ENCODE results near the gene RPL37A. TPM values are rescaled to one million over a fixed set of nuclear protein-coding genes. Genes with fewer than 3 reads are reported as not detected.

RPL37A gene
- 6,135 TPM for polyA plus RNA-seq (2012; ENCODE audit: missing spikeins)

- peak; percentile 92 for FAIRE-seq
- TF ChIP-seq POLR2AphosphoS5 (IDR thresholded peaks at IDR 0.05; ENCODE audit: low read depth, low read length) (peak; percentile 100), POLR2A (IDR thresholded peaks at IDR 0.05; ENCODE audit: low read depth, low read length) (peak; percentile 100), TAF1 (IDR thresholded peaks at IDR 0.05; ENCODE audit: borderline replicate concordance, low read depth, low read length) (peak; percentile 100)
- peak; percentile 79 for DNase-seq (ENCODE audit: insufficient read length)
Observed at GRCh38 chr2:216498379-216499352, at the start of gene RPL37A. Gene RPL37A (plus strand): TSS chr2:216498844. CDS start chr2:216498875, 31 bp downstream.

- TF ChIP-seq POLR2A (IDR thresholded peaks at IDR 0.05; ENCODE audit: low read depth, low read length) (no peak), TAF1 (IDR thresholded peaks at IDR 0.05; ENCODE audit: borderline replicate concordance, low read depth, low read length) (no peak), POLR2AphosphoS5 (IDR thresholded peaks at IDR 0.05; ENCODE audit: low read depth, low read length) (no peak)
- no peak for FAIRE-seq
- no peak for DNase-seq (ENCODE audit: insufficient read length)
Observed at GRCh38 chr2:216450346-216450745, 48.3 kb upstream of the RPL37A start.

GRCh38 chr2:216450784-216451183 lies 47.9 kb upstream of the RPL37A start:
- FAIRE-seq, result no peak
- TF ChIP-seq TAF1 (IDR thresholded peaks at IDR 0.05; ENCODE audit: borderline replicate concordance, low read depth, low read length), result no peak
- no peak for TF ChIP-seq POLR2A (IDR thresholded peaks at IDR 0.05; ENCODE audit: low read depth, low read length)
- TF ChIP-seq POLR2AphosphoS5 (IDR thresholded peaks at IDR 0.05; ENCODE audit: low read depth, low read length), result no peak
- no peak for DNase-seq (ENCODE audit: insufficient read length)

GRCh38 chr2:216453955-216454614 lies 44.6 kb upstream of the RPL37A start:
- FAIRE-seq (no peak), DNase-seq (ENCODE audit: insufficient read length) (no peak)
- TF ChIP-seq POLR2A (IDR thresholded peaks at IDR 0.05; ENCODE audit: low read depth, low read length) (no peak), TAF1 (IDR thresholded peaks at IDR 0.05; ENCODE audit: borderline replicate concordance, low read depth, low read length) (no peak), POLR2AphosphoS5 (IDR thresholded peaks at IDR 0.05; ENCODE audit: low read depth, low read length) (no peak)

- DNase-seq (ENCODE audit: insufficient read length), result no peak
- TF ChIP-seq POLR2A (IDR thresholded peaks at IDR 0.05; ENCODE audit: low read depth, low read length) (no peak), TAF1 (IDR thresholded peaks at IDR 0.05; ENCODE audit: borderline replicate concordance, low read depth, low read length) (no peak), POLR2AphosphoS5 (IDR thresholded peaks at IDR 0.05; ENCODE audit: low read depth, low read length) (no peak)
- no peak for FAIRE-seq
Observed at GRCh38 chr2:216463148-216463547, 35.5 kb upstream of the RPL37A start.

GRCh38 chr2:216464104-216464720 lies 34.4 kb upstream of the RPL37A start:
- DNase-seq (ENCODE audit: insufficient read length) (no peak), FAIRE-seq (no peak)
- TF ChIP-seq POLR2AphosphoS5 (IDR thresholded peaks at IDR 0.05; ENCODE audit: low read depth, low read length), result no peak
- TF ChIP-seq TAF1 (IDR thresholded peaks at IDR 0.05; ENCODE audit: borderline replicate concordance, low read depth, low read length), result no peak
- no peak for TF ChIP-seq POLR2A (IDR thresholded peaks at IDR 0.05; ENCODE audit: low read depth, low read length)

GRCh38 chr2:216465579-216466195 lies 33.0 kb upstream of the RPL37A start:
- FAIRE-seq (no peak), DNase-seq (ENCODE audit: insufficient read length) (no peak)
- TF ChIP-seq POLR2AphosphoS5 (IDR thresholded peaks at IDR 0.05; ENCODE audit: low read depth, low read length) (no peak), TAF1 (IDR thresholded peaks at IDR 0.05; ENCODE audit: borderline replicate concordance, low read depth, low read length) (no peak), POLR2A (IDR thresholded peaks at IDR 0.05; ENCODE audit: low read depth, low read length) (no peak)

- FAIRE-seq, result no peak
- DNase-seq (ENCODE audit: insufficient read length), result no peak
- TF ChIP-seq POLR2A (IDR thresholded peaks at IDR 0.05; ENCODE audit: low read depth, low read length) (no peak), POLR2AphosphoS5 (IDR thresholded peaks at IDR 0.05; ENCODE audit: low read depth, low read length) (no peak), TAF1 (IDR thresholded peaks at IDR 0.05; ENCODE audit: borderline replicate concordance, low read depth, low read length) (no peak)
Observed at GRCh38 chr2:216467845-216468244, 30.8 kb upstream of the RPL37A start.

- FAIRE-seq, result no peak
- no peak for TF ChIP-seq POLR2A (IDR thresholded peaks at IDR 0.05; ENCODE audit: low read depth, low read length)
- TF ChIP-seq TAF1 (IDR thresholded peaks at IDR 0.05; ENCODE audit: borderline replicate concordance, low read depth, low read length), result no peak
- no peak for TF ChIP-seq POLR2AphosphoS5 (IDR thresholded peaks at IDR 0.05; ENCODE audit: low read depth, low read length)
- no peak for DNase-seq (ENCODE audit: insufficient read length)
Observed at GRCh38 chr2:216469661-216470060, 29.0 kb upstream of the RPL37A start.

GRCh38 chr2:216473187-216473586 lies 25.5 kb upstream of the RPL37A start:
- TF ChIP-seq POLR2A (IDR thresholded peaks at IDR 0.05; ENCODE audit: low read depth, low read length), result no peak
- TF ChIP-seq POLR2AphosphoS5 (IDR thresholded peaks at IDR 0.05; ENCODE audit: low read depth, low read length), result no peak
- no peak for TF ChIP-seq TAF1 (IDR thresholded peaks at IDR 0.05; ENCODE audit: borderline replicate concordance, low read depth, low read length)
- FAIRE-seq (no peak), DNase-seq (ENCODE audit: insufficient read length) (no peak)
